Stimulated activated CD4-positive, alpha-beta T cell treated with anti-CD3 and anti-CD28 coated beads, Interleukin-2, amount 100 ng/mL, for 48 hours (primary cell): ENCODE results near the gene APBB2.

ENCODE experiments used
- DNase-seq, 2 donors: peaks; one replicate each; pipeline ENCODE4 v3.0.0-alpha.2; 2020

Gene APBB2

GRCh38 chr4:40960941-40961340 is 253.4 kb downstream of the APBB2 start:
- no peak for DNase-seq

- no peak for DNase-seq
Measured at GRCh38 chr4:40957281-40957680, 257.1 kb downstream of the APBB2 start.

GRCh38 chr4:40956721-40957255 is 257.6 kb downstream of the APBB2 start:
- DNase-seq = no peak

GRCh38 chr4:40954088-40954668 is 260.2 kb downstream of the APBB2 start:
- DNase-seq = no peak

- DNase-seq = no peak
Measured at GRCh38 chr4:40953283-40954087, 260.9 kb downstream of the APBB2 start.

GRCh38 chr4:40952672-40953071 is 261.7 kb downstream of the APBB2 start:
- DNase-seq = no peak

- no peak for DNase-seq
Measured at GRCh38 chr4:40952217-40952616, 262.1 kb downstream of the APBB2 start.

GRCh38 chr4:40951026-40951425 is 263.3 kb downstream of the APBB2 start:
- no peak for DNase-seq

- DNase-seq = no peak
Measured at GRCh38 chr4:40949358-40950100, 264.8 kb downstream of the APBB2 start.

- no peak for DNase-seq
Measured at GRCh38 chr4:40948014-40948413, 266.3 kb downstream of the APBB2 start.

GRCh38 chr4:40946652-40947051 is 267.7 kb downstream of the APBB2 start:
- no peak for DNase-seq

- DNase-seq = no peak
Measured at GRCh38 chr4:40940756-40941155, 273.6 kb downstream of the APBB2 start.

GRCh38 chr4:40940317-40940741 is 274.0 kb downstream of the APBB2 start:
- no peak for DNase-seq

GRCh38 chr4:40939856-40940255 is 274.5 kb downstream of the APBB2 start:
- DNase-seq = no peak

GRCh38 chr4:40938337-40938736 is 276.0 kb downstream of the APBB2 start:
- no peak for DNase-seq

- DNase-seq = no peak
Measured at GRCh38 chr4:40937140-40937725, 277.1 kb downstream of the APBB2 start.

GRCh38 chr4:40934676-40935075 is 279.7 kb downstream of the APBB2 start:
- DNase-seq = no peak

GRCh38 chr4:40933272-40934053 is 280.9 kb downstream of the APBB2 start:
- no peak for DNase-seq

GRCh38 chr4:40931841-40932240 is 282.5 kb downstream of the APBB2 start:
- DNase-seq = no peak

- DNase-seq = no peak
Measured at GRCh38 chr4:40931238-40931637, 283.1 kb downstream of the APBB2 start.

- DNase-seq = no peak
Measured at GRCh38 chr4:40927074-40927473, 287.3 kb downstream of the APBB2 start.

- DNase-seq = no peak
Measured at GRCh38 chr4:40924793-40925117, 289.6 kb downstream of the APBB2 start.
